SK-N-SH (cell line): ENCODE data around the gene BACE1-AS. TPM values are rescaled to one million over a fixed set of nuclear protein-coding genes. Genes with fewer than 3 reads are reported as not detected.

ENCODE experiments used
- CTCF ChIA-PET: fragments of 300-600, 350-600 bp; formaldehyde crosslinking; extraction: SDS; loops from one replicate; lab custom pipeline; 2021; lab: Yijun Ruan, JAX
- POLR2A ChIA-PET: fragments of 350-600 bp; sonication (Branson Sonifier 250); formaldehyde crosslinking; extraction: SDS; loops from one replicate; lab custom pipeline; 2020; ENCODE audit warnings: antibody characterized with exemption, inconsistent platforms; lab: Yijun Ruan, JAX
- DNase-seq: peaks from one replicate; pipeline ENCODE4 v3.0.0; 2012
- H2AFZ ChIP-seq: fragments of 200-600 bp; sonication (generic); 2 replicates; pipeline ENCODE4 v1.8.1; 2016; ENCODE audit warnings: antibody characterized with exemption, mild to moderate bottlenecking, low read depth
- H3F3A ChIP-seq: fragments of 200-600 bp; sonication (generic); replicated peaks from 2 replicates; pipeline ENCODE3; 2016; ENCODE audit warnings: antibody characterized with exemption, mild to moderate bottlenecking; ENCODE audit not compliant: insufficient read depth
- H3K27ac ChIP-seq, 2 experiments: fragments of 200-500 bp in 1 of 2; fragments of 200-600 bp in 1 of 2; sonication (Bioruptor generic) in 1 of 2; sonication (generic), shearing (Covaris generic) in 1 of 2; 2 replicates each; pipeline versions ENCODE4 v1.5.1 to v1.6.1; 2014 to 2016; ENCODE audit warnings: low read depth in 2 of 2, inconsistent platforms in 1 of 2, low read length in 1 of 2, mild to moderate bottlenecking in 1 of 2, mixed read lengths in 1 of 2
- H3K27me3 ChIP-seq: fragments of 200-600 bp; sonication (generic), shearing (Covaris generic); 2 replicates; pipeline ENCODE4 v1.6.1; 2016; ENCODE audit warnings: mixed run types; ENCODE audit not compliant: insufficient read depth
- H3K36me3 ChIP-seq, 2 experiments: fragments of 200-500 bp in 1 of 2; fragments of 200-600 bp in 1 of 2; sonication (Bioruptor generic) in 1 of 2; sonication (generic) in 1 of 2; replicated peaks in 1 of 2; 2 replicates each; pipeline versions ENCODE3 to v1.5.1; 2014 to 2016; ENCODE audit warnings: low read length in 1 of 2, mild to moderate bottlenecking in 1 of 2; ENCODE audit not compliant: insufficient read depth in 2 of 2, control insufficient read depth in 1 of 2
- H3K4me1 ChIP-seq, 2 experiments: fragments of 200-500 bp in 1 of 2; fragments of 200-600 bp in 1 of 2; sonication (Bioruptor generic) in 1 of 2; sonication (generic), shearing (Covaris generic) in 1 of 2; 2 replicates each; pipeline versions ENCODE4 v1.5.1 to v1.6.1; 2014 to 2016; ENCODE audit warnings: low read depth in 1 of 2, low read length in 1 of 2, mixed run types in 1 of 2; ENCODE audit not compliant: insufficient read depth in 2 of 2, control insufficient read depth in 1 of 2
- H3K4me2 ChIP-seq: fragments of 200-600 bp; sonication (generic), shearing (Covaris generic); 2 replicates; pipeline ENCODE4 v1.6.1; 2017; ENCODE audit warnings: mixed run types
- H3K4me3 ChIP-seq, 2 experiments: fragments of 200-500 bp in 1 of 2; fragments of 200-600 bp in 1 of 2; sonication (Bioruptor generic) in 1 of 2; sonication (generic), shearing (Covaris generic) in 1 of 2; 2 replicates each; pipeline versions ENCODE4 v1.5.1 to v1.8.1; 2014 to 2016; ENCODE audit warnings: low read depth in 2 of 2, inconsistent platforms in 1 of 2, low read length in 1 of 2, mild to moderate bottlenecking in 1 of 2, mixed read lengths in 1 of 2, moderate library complexity in 1 of 2
- H3K79me2 ChIP-seq: fragments of 200-600 bp; sonication (generic); 2 replicates; pipeline ENCODE4 v1.8.1; 2017; ENCODE audit warnings: mild to moderate bottlenecking; ENCODE audit not compliant: insufficient read depth
- H3K9ac ChIP-seq: fragments of 200-600 bp; sonication (generic); 2 replicates; pipeline ENCODE4 v1.6.1; 2017; ENCODE audit warnings: mixed run types
- H3K9me2 ChIP-seq: fragments of 200-600 bp; sonication (generic); 2 replicates; pipeline ENCODE4 v1.6.1; 2017; ENCODE audit warnings: mixed run types
- H3K9me3 ChIP-seq: fragments of 200-600 bp; sonication (generic); 2 replicates; pipeline ENCODE4 v1.6.1; 2017; ENCODE audit warnings: mixed run types, mild to moderate bottlenecking, moderate library complexity
- H4K20me1 ChIP-seq: fragments of 200-600 bp; sonication (generic); 2 replicates; pipeline ENCODE4 v1.6.1; 2017; ENCODE audit warnings: mild to moderate bottlenecking, mixed run types; ENCODE audit not compliant: insufficient read depth
- CTCF ChIP-seq: fragments of 200-600 bp; sonication (generic); IDR thresholded peaks from 2 replicates; pipeline ENCODE4 v1.6.1; 2017; ENCODE audit warnings: antibody characterized with exemption, mild to moderate bottlenecking, moderate library complexity
- JUND ChIP-seq: IDR thresholded peaks from 2 replicates; pipeline ENCODE4 v1.4.0; 2012
- TEAD4 ChIP-seq: IDR thresholded peaks from 2 replicates; pipeline ENCODE4 v1.4.0; 2012; ENCODE audit warnings: mild to moderate bottlenecking, borderline replicate concordance; ENCODE audit not compliant: insufficient read depth
- ZBTB33 ChIP-seq: IDR thresholded peaks from 2 replicates; pipeline ENCODE4 v1.4.0; 2012; ENCODE audit warnings: low read depth, borderline replicate concordance
- WGBS: methylation state at CpG from one replicate; pipeline ENCODE4 v1.1.6; 2017; ENCODE audit warnings: low lambda C conversion rate; 5-methylcytosine and 5-hydroxymethylcytosine counted together
- polyA plus RNA-seq, 3 experiments: library from polyadenylated mRNA; depleted of rRNA; stranded (reverse); fragments of >200 nt; gene quantifications; 2 replicates each; pipeline ENCODE4 v1.2.3, GENCODE V29; 2012

The BACE1-AS gene
- polyA plus RNA-seq, 1 of the 3 experiments (the other 2 are of a cell fraction) = 5.7 TPM

- Histone ChIP-seq H3K36me3 (peaks cover 46 to 55% of the 10 kb centered on the region in 2 experiments), H3K27ac (no peak overlapping the region), H4K20me1 (no peaks in the 10 kb centered on the region), H3K9me2 (no peaks in the 10 kb centered on the region), H3K79me2 (no peaks in the 10 kb centered on the region), H3K27me3 (no peaks in the 10 kb centered on the region), H3K4me1 (no peaks in the 10 kb centered on the region), H3K9me3 (no peaks in the 10 kb centered on the region), H3F3A (peaks cover 7% of the 10 kb centered on the region), H3K4me3 (no peak overlapping the region), H2AFZ (no peak overlapping the region), H3K9ac (no peak overlapping the region), H3K4me2 (no peak overlapping the region)
- ChIA-PET CTCF (no interaction called here), POLR2A (no interaction called here)
- DNase-seq = no peak
- WGBS = 94% methylated on average over 4 of the region's 4 CpGs
- TF ChIP-seq JUND = no peak
These were observed 41.6 kb upstream of the BACE1-AS start for GRCh38 chr11:117249571-117249970.

- Histone ChIP-seq H3K4me3 (no peak overlapping the region), H3K36me3 (peaks cover 37 to 41% of the 10 kb centered on the region in 2 experiments), H3K9me3 (no peaks in the 10 kb centered on the region), H3K4me2 (no peak overlapping the region), H2AFZ (no peak overlapping the region), H3K9ac (no peak overlapping the region), H3F3A (peaks cover 5% of the 10 kb centered on the region), H3K9me2 (no peaks in the 10 kb centered on the region), H3K27ac (no peak overlapping the region), H4K20me1 (no peaks in the 10 kb centered on the region), H3K4me1 (no peaks in the 10 kb centered on the region), H3K27me3 (no peaks in the 10 kb centered on the region), H3K79me2 (no peaks in the 10 kb centered on the region)
- ChIA-PET POLR2A (no interaction called here), CTCF (no interaction called here)
- TF ChIP-seq CTCF (peak; percentile 27; the same call in 1 of the 2 replicates), TEAD4 (no peak)
- WGBS = 87% methylated on average over 7 of the region's 10 CpGs
- DNase-seq = no peak
These were observed 39.6 kb upstream of the BACE1-AS start for GRCh38 chr11:117251506-117251905.

GRCh38 chr11:117255966-117256365, 35.2 kb upstream of the BACE1-AS start:
- POLR2A ChIA-PET = no interaction called here
- no peak overlapping the region for H3K27ac ChIP-seq

More at GRCh38 chr11:117255966-117256365, 35.2 kb upstream of the BACE1-AS start:
- Histone ChIP-seq H3K27me3 (no peaks in the 10 kb centered on the region), H3K4me2 (no peak overlapping the region), H3K79me2 (no peaks in the 10 kb centered on the region), H3K9me3 (no peaks in the 10 kb centered on the region), H2AFZ (no peak overlapping the region), H4K20me1 (no peaks in the 10 kb centered on the region), H3K36me3 (peaks cover 16 to 20% of the 10 kb centered on the region in 2 experiments), H3F3A (peaks cover 19% of the 10 kb centered on the region), H3K9me2 (no peaks in the 10 kb centered on the region), H3K9ac (no peak overlapping the region), H3K4me3 (no peak overlapping the region), H3K4me1 (peaks cover 0 to 4% of the 10 kb centered on the region in 2 experiments; a peak in 1 of 4 replicates)
- CTCF ChIA-PET = no interaction called here
- no peak for TF ChIP-seq ZBTB33
- WGBS = 77% methylated on average over 3 of the region's 3 CpGs
- DNase-seq = no peak
